Activated effector memory CD4-positive, alpha-beta T cell treated with anti-CD3 and anti-CD28 coated beads, Interleukin-2, amount 50 U/mL, for 16 hours (primary cell): Measurements from ENCODE around the gene ARMC9.
"Not testable (repeated sequence)": the region's sequence is repeated elsewhere in the genome, so short reads cannot be mapped to it uniquely, and the experiment has no call there.

Experiments used
- DNase-seq: peaks from one replicate; pipeline ENCODE4 v3.0.0-alpha.2; 2020

Gene ARMC9

GRCh38 chr2:231403421-231404182 is 205.2 kb downstream of the ARMC9 start:
- not testable (repeated sequence) for DNase-seq

- DNase-seq: not testable (repeated sequence)
Measured at GRCh38 chr2:231404183-231404578, 205.8 kb downstream of the ARMC9 start.

GRCh38 chr2:231405601-231406367 is 207.4 kb downstream of the ARMC9 start:
- DNase-seq: peak; percentile 80

GRCh38 chr2:231407686-231408085 is 209.3 kb downstream of the ARMC9 start:
- not testable (repeated sequence) for DNase-seq

DNA sequence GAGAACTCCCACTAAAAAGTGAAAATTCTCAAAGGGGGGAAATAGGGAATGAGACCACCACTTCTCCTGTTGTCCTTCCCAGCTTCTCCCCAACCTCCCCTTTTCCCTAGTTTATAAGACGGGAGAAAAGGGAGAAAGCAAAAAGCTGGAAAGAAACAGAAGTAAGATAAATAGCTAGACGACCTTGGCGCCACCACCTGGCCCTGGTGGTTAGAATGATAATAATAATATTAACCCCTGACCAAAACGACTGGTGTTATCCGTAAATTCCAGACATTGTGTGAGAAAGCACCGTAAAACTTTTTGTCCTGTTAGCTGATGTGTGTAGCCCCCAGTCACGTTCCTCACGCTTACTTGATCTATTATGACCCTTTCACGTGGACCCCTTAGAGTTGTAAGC is 209.9 kb downstream of the ARMC9 start:
- not testable (repeated sequence) for DNase-seq

GRCh38 chr2:231409776-231410175 is 211.3 kb downstream of the ARMC9 start:
- DNase-seq: no peak

- no peak for DNase-seq
Measured at GRCh38 chr2:231410293-231411004, 212.0 kb downstream of the ARMC9 start.

DNA sequence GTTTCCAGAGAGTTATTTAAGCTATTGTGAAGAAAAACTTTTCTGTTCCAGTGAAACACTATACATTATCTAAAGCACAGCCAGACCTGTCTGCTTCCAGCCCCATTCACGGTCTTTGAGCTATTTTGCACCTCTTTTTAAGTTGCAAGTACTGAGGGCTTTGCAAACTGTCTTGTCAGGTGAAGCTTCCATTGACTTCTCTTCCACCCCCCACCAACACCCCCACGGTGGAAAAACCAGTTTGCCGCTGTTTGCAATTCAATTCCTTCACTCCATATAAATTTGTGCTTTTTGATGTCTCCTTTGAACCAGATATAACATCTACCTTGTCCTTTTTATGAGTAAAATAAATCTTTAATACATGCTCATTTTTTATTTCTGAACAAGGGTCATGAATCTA is 212.8 kb downstream of the ARMC9 start:
- no peak for DNase-seq

- peak; percentile 85 for DNase-seq
Measured at GRCh38 chr2:231411831-231412617, 213.6 kb downstream of the ARMC9 start.

DNA sequence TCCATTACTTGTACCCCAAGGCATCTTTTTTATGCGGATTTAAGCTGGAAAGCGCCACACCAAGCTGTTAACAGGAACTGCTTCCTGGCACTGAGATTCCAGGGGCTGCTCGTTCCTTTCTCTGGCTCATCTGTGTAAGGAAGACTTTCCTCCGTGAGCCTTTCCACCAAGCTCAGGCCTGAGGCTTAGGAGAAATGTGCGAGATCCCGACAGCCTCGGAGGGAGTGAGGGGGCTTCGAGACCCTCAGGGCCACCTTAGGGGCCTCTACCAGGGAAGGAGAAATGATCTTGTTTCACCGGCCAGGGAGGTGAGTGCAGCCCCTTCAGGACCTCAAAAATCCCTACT is 214.2 kb downstream of the ARMC9 start:
- DNase-seq: no peak

DNA sequence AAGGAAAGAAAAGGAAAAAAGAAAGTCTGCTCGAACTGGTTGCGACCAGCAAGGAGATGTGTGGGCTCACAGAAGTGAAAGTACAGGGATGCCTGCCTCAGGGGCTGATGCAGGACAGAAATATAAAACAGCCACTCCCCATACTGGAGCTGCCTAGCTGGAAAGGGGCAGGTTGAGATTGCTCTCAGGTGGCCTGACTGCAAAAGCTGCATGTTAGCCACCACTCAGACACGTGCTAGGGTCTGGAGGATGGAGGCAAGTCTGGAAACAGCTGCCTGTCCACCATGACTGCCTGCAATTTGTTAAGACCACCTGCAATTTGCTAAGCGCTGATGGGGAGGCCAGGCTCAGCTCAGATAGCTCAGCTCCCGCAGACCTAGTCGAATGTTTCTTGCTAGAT is 215.0 kb downstream of the ARMC9 start:
- no peak for DNase-seq

DNA sequence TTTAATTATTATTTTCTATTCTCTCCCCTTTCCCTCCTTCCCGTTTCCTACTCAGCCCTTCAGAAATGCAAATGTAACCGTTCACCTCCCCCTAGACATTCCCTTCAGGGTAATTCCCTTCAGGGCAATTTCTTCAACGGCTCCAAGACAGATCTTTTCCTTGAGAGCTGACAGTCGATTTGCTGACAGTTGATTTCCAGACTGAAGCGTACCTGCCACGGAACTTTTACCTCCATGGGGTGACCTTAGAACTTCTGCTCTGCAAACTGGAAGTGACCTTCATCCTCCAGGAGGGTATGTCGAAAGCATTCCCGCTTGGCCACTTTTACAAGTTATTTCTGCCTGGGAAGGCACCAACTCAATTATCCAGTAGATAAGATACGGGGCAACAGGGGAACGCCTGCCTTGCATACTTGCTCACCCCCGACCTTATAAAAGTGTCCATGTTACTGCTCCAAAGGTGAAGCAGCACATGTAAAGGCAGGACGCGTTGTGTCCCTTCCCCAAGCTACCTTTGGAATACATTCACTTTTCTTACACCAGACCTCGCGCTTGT is 215.6 kb downstream of the ARMC9 start:
- no peak for DNase-seq

- no peak for DNase-seq
Measured at GRCh38 chr2:231415029-231415428, 216.6 kb downstream of the ARMC9 start.

DNA sequence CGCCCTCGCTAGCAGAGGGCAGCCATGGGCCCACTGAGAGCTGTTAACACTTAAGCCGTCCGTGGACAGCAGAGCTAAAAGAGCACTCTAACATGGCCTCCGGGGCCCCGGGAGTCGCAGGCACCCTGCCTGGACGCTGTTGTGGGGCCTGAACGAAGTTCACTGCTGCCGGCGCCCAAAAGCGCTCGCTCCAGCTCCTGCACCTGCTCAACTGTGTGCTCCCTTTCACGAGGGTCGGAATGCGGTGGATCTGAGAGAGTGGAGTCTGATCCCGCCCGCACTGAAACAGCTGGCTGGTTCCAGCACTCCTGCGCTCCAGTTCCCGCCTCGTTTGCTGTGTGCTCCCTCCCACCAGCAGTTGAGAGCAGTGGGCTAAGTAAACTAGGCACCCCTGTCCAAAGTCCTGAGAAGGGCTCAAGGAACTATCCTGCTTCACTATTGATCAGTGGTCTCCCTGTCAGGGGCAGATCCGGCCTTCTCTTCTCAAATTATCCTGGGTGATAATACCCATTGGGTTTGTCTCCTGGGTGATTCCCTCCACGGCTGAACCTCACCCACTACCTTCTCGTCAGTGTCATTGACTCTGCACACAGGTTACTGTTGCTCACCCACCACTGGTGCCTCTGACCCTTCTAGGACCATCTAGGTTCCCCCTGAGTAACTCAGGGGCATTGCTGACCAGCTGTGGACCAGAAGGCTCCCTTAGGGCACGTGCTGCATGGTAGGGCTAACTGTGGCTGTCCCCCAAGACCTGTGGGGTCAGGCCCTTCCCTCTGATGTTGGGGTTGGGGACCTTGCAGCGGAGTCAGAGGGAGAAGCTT is 220.6 kb downstream of the ARMC9 start:
- no peak for DNase-seq

DNA sequence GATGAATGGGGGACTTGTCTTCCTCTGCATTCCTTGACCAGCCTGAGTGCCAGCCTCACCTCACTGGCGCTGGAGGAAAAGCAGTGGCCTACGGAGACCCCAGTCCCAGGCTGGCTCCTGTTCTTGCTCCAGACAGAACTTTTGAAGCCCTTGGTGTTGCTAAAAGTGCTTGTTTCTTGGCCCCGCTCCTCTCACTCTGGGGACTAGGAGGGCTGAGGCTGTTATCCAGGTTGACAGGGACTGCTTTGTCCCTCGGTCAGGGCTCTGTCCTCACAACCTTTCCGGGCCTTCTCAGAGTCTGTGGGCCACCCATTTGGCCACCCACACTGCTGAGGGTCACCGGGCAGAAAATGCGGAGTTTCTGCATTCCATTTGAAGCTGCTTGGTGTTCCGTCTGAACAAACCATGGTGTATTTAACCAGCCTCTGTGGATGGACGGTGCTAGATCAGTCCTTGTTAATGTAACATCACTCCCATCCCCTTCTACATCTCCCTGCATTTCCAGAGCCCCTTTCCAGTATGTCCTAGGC is 222.7 kb downstream of the ARMC9 start:
- DNase-seq: no peak

GRCh38 chr2:231422056-231422455 is 223.6 kb downstream of the ARMC9 start:
- DNase-seq: no peak

DNA sequence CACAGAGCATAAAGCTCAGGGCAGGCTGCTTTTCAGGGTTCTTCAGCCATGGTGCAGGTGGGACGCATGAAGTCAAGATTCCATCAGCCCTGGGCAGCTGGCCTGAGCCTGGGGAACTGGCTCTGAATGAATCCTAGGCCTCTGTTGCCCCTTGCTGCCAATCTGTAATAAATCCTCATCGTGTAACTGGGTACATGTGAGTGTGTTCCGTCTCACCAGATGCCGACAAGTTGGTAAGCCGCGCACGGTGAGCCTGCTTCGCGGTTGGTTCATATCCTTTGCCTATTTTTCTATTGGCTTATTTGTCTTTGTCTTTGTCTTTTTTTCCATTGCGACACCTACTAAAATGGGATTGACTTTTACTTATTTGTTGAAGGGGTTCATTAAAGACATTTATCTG is 224.7 kb downstream of the ARMC9 start:
- no peak for DNase-seq
